ENCODE data around the gene PHF14. TPM values are rescaled to one million over a fixed set of nuclear protein-coding genes. Genes with fewer than 3 reads are reported as not detected.

The PHF14 gene
- total and polyA plus RNA-seq, 2 donors (not counting 1 experiment from before 2014, with no cell fraction given) = 9.6 to 43.7 TPM

DNA sequence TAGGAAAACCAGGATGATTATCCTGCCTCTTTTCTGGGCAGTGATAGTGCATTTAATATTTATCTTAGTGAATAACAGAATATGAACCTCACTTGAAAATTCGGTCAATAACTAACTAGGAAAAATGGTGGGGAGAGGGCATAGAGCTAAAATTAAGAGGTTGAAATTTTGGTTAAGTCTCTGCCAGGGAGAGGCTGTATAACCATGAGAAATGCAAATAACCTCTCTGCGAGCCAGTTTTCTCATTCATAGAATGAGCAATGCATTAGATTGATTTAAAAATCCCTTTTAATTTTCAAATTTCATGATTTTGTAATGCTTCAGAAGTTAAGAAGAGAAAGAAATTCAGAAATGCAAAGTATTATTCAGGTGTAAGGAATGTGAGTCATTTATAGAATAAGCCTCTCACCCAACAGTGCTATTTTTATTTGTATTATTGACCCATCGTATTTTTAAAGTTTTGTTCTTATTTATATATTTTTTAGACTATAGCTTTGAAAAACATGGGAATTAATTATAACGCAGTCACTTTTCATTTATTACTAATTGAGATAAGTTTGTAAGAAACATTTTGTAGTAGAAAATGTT, 104.7 kb downstream of the PHF14 start:
- no peaks in the 10 kb centered on the region for H3K4me1 ChIP-seq (ENCODE audit: control insufficient read depth in 2 of 2, insufficient read depth in 2 of 2, low read length in 2 of 2)

DNA sequence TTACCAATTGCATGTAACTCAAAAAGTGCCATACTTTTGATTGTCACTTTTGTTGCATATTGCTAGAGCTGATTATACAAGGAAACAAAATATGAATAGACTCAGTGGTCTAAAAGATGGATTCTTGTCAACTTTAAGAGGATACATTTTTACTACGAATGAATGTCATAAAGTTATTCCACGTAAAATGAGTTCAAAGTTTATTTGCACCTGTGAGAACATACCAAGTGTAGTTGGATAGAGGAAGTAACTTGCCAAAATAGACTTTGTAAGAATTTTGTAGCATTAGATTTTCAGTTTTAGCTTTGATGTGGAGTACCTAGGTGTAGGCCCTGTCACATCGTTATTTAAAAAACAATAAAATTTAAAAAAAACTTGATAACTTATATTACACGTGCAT, 106.2 kb downstream of the PHF14 start:
- no peaks in the 10 kb centered on the region for H3K27me3 ChIP-seq (replicated peaks in 1 of 4; ENCODE audit: control extremely low read depth in 1 of 4, control insufficient read depth in 3 of 4, insufficient read depth in 4 of 4, low read length in 3 of 4)
- no peak overlapping the region for H2AFZ ChIP-seq (ENCODE audit: insufficient read depth, low read depth, low read length, poor library complexity, severe bottlenecking)
- Mint-ChIP-seq H3K27ac (no peak overlapping the region), H3K4me3 (no peak overlapping the region), H3K27me3 (no peaks in the 10 kb centered on the region), H3K4me1 (no peaks in the 10 kb centered on the region), H3K9me3 (ENCODE audit: insufficient read depth) (no peaks in the 10 kb centered on the region)
- intact Hi-C loops (cut with micrococcal nuclease) = no loop called here
- H3K79me2 ChIP-seq (ENCODE audit: control insufficient read depth, insufficient read depth, low read length) = no peaks in the 10 kb centered on the region
- H3K4me2 ChIP-seq (replicated peaks; ENCODE audit: low read depth, low read length, poor library complexity, severe bottlenecking) = no peak overlapping the region
- DNase-seq (no peak), ATAC-seq (ENCODE audit: low read depth) (no peak)
- no peak overlapping the region for H3K4me3 ChIP-seq (ENCODE audit: control extremely low read depth in 1 of 5, extremely low read depth in 1 of 5, insufficient read depth in 1 of 5, low read depth in 2 of 5, low read length in 4 of 5)
- 90% methylated on average over 2 of the region's 4 CpGs for WGBS (ENCODE audit: insufficient coverage)
- CTCF ChIA-PET = no interaction called here
- no peaks in the 10 kb centered on the region for H3K36me3 ChIP-seq (replicated peaks in 1 of 2; ENCODE audit: control extremely low read depth in 1 of 2, control insufficient read depth in 1 of 2, extremely low read depth in 1 of 2, insufficient read depth in 2 of 2, low read length in 1 of 2)
- no peak overlapping the region for H3K9ac ChIP-seq (ENCODE audit: low read length)
- no peaks in the 10 kb centered on the region for H3K9me3 ChIP-seq (ENCODE audit: control extremely low read depth in 1 of 3, control insufficient read depth in 2 of 3, insufficient read depth in 1 of 3, low read length in 2 of 3)
- H3K27ac ChIP-seq (ENCODE audit: low read length in 2 of 2) = no peak overlapping the region
- POLR2A ChIA-PET = no interaction called here
- no peaks in the 10 kb centered on the region for H4K20me1 ChIP-seq (ENCODE audit: control insufficient read depth, insufficient read depth, low read length, poor library complexity, severe bottlenecking)
- TF ChIP-seq EZH2 (IDR thresholded peaks at IDR 0.05; ENCODE audit: borderline replicate concordance, insufficient read depth, low read depth, low read length, poor library complexity, severe bottlenecking) = no peak
- TF ChIP-seq, protein P1, sequence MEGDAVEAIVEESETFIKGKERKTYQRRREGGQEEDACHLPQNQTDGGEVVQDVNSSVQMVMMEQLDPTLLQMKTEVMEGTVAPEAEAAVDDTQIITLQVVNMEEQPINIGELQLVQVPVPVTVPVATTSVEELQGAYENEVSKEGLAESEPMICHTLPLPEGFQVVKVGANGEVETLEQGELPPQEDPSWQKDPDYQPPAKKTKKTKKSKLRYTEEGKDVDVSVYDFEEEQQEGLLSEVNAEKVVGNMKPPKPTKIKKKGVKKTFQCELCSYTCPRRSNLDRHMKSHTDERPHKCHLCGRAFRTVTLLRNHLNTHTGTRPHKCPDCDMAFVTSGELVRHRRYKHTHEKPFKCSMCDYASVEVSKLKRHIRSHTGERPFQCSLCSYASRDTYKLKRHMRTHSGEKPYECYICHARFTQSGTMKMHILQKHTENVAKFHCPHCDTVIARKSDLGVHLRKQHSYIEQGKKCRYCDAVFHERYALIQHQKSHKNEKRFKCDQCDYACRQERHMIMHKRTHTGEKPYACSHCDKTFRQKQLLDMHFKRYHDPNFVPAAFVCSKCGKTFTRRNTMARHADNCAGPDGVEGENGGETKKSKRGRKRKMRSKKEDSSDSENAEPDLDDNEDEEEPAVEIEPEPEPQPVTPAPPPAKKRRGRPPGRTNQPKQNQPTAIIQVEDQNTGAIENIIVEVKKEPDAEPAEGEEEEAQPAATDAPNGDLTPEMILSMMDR (IDR thresholded peaks at IDR 0.05) = no peak
- H3K4me1 ChIP-seq (ENCODE audit: control insufficient read depth in 2 of 2, insufficient read depth in 2 of 2, low read length in 2 of 2) = no peaks in the 10 kb centered on the region

More for the DNA sequence above, 104.7 kb downstream of the PHF14 start:
- H3K27me3 Mint-ChIP-seq = no peaks in the 10 kb centered on the region
- no peaks in the 10 kb centered on the region for H3K9me3 Mint-ChIP-seq (ENCODE audit: insufficient read depth)
- intact Hi-C loops (cut with micrococcal nuclease) = no loop called here
- CTCF ChIA-PET = no interaction called here
- Histone ChIP-seq H3K9ac (ENCODE audit: low read length) (no peak overlapping the region), H3K79me2 (ENCODE audit: control insufficient read depth, insufficient read depth, low read length) (no peaks in the 10 kb centered on the region), H3K9me3 (ENCODE audit: control extremely low read depth in 1 of 3, control insufficient read depth in 2 of 3, insufficient read depth in 1 of 3, low read length in 2 of 3) (no peaks in the 10 kb centered on the region), H2AFZ (ENCODE audit: insufficient read depth, low read depth, low read length, poor library complexity, severe bottlenecking) (no peak overlapping the region), H3K36me3 (replicated peaks in 1 of 2; ENCODE audit: control extremely low read depth in 1 of 2, control insufficient read depth in 1 of 2, extremely low read depth in 1 of 2, insufficient read depth in 2 of 2, low read length in 1 of 2) (no peaks in the 10 kb centered on the region), H3K4me3 (ENCODE audit: control extremely low read depth in 1 of 5, extremely low read depth in 1 of 5, insufficient read depth in 1 of 5, low read depth in 2 of 5, low read length in 4 of 5) (no peak overlapping the region), H3K4me2 (replicated peaks; ENCODE audit: low read depth, low read length, poor library complexity, severe bottlenecking) (no peak overlapping the region), H4K20me1 (ENCODE audit: control insufficient read depth, insufficient read depth, low read length, poor library complexity, severe bottlenecking) (no peaks in the 10 kb centered on the region), H3K27ac (ENCODE audit: low read length in 2 of 2) (no peak overlapping the region), H3K27me3 (replicated peaks in 1 of 4; ENCODE audit: control extremely low read depth in 1 of 4, control insufficient read depth in 3 of 4, insufficient read depth in 4 of 4, low read length in 3 of 4) (no peaks in the 10 kb centered on the region)
- WGBS (ENCODE audit: insufficient coverage) = no CpG with 5 or more reads among the region's 4 CpGs
- no peak overlapping the region for H3K4me3 Mint-ChIP-seq
- TF ChIP-seq, protein P1 (IDR thresholded peaks at IDR 0.05) = no peak
- POLR2A ChIA-PET = no interaction called here
- ATAC-seq (ENCODE audit: low read depth) (no peak), DNase-seq (no peak)
- H3K27ac Mint-ChIP-seq = no peak overlapping the region
- H3K4me1 Mint-ChIP-seq = no peaks in the 10 kb centered on the region
